ENCODE results near the gene TMOD1.
"Not testable (repeated sequence)": the region's sequence is repeated elsewhere in the genome, so short reads cannot be mapped to it uniquely, and the experiment has no call there.

The TMOD1 gene

DNA sequence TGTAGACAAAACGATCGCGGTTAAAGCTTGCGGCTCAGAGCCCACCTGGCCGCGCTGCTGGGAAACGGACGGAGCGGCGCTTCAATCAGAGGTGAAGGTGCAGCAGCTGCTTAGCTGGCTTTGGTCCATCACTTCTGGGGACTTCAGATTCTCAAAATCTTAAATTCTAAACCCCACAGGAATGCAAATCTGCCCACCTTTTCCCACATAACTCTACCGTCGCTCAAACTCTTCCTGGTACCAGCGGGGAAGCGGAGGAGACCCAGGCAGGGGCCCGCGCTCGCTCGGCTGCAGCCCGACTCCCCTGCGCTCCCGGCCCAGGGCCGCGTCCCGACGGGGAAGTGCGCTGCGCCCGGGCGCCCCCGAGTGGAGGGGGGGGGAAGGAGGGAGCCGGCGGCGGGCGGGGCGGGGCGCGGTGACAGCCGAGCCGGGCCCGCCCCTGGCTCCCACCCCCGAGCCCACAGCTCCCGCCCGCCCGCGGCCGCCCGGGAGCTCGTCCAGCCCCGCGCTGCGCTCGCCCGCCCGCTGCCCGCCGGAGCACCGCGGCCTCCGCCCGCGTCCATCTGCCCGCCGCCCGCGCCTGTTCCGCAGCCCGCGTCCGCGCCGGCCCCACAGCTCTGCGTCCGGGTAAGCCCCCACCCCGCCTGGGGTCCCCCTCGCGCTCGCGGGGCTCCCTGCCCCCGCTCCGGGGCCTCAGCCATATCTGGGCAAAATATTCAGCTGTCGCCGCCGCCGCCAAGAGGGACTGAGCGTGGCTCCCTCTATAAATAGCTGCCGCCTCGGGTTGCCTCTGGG lies at the start of gene TMOD1:
Gene TMOD1 (plus strand): TSS at position 490 of the 795 bp plus-strand sequence. CDS start 22,523 bp downstream, outside the sequence.
- DNase-seq (ENCODE audit: low spot score), result peak; percentile 98

DNA sequence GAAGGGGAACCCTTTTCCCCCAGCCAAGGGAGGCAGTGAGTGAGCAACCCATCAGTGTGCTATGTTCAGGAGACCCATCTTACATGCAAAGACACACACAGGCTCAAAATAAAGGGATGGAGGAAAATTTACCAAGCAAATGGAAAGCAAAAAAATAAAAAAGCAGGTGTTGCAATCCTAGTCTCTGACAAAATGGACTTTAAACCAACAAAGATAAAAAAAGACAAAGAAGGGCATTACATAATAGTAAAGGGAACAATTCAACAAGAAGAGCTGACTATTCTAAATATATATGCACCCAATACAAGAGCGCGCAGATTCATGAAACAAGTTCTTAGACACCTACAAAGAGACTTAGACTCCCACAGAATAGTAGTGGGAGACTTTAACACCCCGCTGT lies 47.9 kb upstream of the TMOD1 start:
- DNase-seq (ENCODE audit: low spot score), result not testable (repeated sequence)

More for the DNA sequence above, at the start of gene TMOD1:
- TF ChIP-seq, protein P1, sequence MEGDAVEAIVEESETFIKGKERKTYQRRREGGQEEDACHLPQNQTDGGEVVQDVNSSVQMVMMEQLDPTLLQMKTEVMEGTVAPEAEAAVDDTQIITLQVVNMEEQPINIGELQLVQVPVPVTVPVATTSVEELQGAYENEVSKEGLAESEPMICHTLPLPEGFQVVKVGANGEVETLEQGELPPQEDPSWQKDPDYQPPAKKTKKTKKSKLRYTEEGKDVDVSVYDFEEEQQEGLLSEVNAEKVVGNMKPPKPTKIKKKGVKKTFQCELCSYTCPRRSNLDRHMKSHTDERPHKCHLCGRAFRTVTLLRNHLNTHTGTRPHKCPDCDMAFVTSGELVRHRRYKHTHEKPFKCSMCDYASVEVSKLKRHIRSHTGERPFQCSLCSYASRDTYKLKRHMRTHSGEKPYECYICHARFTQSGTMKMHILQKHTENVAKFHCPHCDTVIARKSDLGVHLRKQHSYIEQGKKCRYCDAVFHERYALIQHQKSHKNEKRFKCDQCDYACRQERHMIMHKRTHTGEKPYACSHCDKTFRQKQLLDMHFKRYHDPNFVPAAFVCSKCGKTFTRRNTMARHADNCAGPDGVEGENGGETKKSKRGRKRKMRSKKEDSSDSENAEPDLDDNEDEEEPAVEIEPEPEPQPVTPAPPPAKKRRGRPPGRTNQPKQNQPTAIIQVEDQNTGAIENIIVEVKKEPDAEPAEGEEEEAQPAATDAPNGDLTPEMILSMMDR (IDR thresholded peaks at IDR 0.05; ENCODE audit: extremely low read depth, missing control alignments), result peak; percentile 18

DNA sequence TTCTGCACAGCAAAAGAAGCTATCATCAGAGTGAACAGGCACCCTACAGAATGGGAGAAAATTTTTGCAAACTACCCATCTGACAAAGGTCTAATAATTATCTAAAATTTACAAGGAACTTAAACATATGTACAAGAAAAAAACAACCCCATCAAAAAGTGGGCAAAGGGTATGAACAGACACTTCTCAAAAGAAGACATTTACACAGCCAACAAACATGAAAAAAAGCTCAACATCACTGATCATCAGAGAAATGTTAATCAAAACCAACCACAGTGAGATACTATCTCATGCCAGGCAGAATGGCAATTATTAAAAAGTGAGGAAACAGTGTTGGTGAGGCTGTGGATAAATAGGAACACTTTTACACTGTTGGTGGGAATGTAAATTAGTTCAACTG lies 44.6 kb upstream of the TMOD1 start:
- not testable (repeated sequence) for DNase-seq (ENCODE audit: low spot score)

DNA sequence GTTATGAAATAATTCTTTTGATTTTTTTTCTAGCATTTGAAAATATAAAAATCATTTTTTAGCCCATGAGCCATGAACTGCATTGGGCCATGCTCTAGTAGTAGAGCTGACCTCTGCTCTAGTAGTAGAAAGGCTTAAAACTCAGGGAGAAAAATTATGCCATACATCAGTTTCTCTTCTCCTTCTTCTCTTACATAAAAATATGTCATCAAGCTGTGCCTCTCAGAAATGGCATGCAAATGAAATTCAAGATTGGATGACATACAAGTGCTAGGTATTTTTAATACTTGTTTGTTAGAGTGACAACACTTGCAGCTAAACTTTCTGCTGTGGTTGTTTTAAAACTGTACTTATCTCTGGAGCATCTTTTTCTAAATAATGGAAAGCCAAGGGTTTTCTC lies 42.1 kb upstream of the TMOD1 start:
- TF ChIP-seq, protein P1 (IDR thresholded peaks at IDR 0.05; ENCODE audit: extremely low read depth, missing control alignments), result no peak

DNA sequence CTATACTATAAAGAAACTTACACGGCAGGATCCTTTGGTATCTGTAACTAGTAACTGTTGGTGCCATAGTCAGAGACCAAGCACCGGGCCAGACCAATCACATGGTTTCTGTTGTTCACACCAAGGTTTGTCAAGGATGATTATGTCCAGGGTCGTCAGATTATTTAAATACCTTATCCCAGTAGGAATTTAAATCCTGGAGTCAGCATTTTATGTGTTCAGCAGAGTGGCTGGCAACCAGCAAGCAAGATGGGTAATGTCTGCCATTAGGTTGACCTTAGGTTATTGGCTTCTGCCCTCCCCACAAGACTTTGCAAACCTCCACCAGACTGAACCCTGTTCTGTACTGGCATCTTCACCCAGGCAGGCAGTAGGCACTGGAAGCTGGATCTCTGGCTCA lies 39.3 kb upstream of the TMOD1 start:
- TF ChIP-seq, protein P1 (IDR thresholded peaks at IDR 0.05; ENCODE audit: extremely low read depth, missing control alignments), result no peak
- DNase-seq (ENCODE audit: low spot score), result no peak

More for the DNA sequence above, 42.1 kb upstream of the TMOD1 start:
- DNase-seq (ENCODE audit: low spot score), result no peak

DNA sequence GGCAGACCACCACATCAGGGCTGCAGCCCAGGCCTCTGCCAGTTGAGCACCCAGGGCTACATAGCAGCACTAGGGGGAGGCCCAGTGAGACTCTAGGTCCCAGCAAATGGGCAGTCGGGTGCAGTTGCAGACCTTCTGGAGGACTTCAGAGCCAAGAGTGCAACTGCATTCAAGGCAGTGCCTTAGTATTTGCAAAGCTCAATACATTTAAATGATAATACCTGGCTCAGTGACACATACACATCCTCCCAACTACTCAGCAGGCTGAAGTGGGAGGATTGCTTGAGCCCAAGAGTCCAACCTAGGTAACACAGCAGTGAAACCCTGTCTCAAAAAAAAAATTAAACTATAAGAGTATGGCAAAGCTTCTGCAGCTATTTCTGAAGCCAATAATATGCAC lies 38.6 kb upstream of the TMOD1 start:
- TF ChIP-seq, protein P1 (IDR thresholded peaks at IDR 0.05; ENCODE audit: extremely low read depth, missing control alignments), result no peak
- no peak for DNase-seq (ENCODE audit: low spot score)

DNA sequence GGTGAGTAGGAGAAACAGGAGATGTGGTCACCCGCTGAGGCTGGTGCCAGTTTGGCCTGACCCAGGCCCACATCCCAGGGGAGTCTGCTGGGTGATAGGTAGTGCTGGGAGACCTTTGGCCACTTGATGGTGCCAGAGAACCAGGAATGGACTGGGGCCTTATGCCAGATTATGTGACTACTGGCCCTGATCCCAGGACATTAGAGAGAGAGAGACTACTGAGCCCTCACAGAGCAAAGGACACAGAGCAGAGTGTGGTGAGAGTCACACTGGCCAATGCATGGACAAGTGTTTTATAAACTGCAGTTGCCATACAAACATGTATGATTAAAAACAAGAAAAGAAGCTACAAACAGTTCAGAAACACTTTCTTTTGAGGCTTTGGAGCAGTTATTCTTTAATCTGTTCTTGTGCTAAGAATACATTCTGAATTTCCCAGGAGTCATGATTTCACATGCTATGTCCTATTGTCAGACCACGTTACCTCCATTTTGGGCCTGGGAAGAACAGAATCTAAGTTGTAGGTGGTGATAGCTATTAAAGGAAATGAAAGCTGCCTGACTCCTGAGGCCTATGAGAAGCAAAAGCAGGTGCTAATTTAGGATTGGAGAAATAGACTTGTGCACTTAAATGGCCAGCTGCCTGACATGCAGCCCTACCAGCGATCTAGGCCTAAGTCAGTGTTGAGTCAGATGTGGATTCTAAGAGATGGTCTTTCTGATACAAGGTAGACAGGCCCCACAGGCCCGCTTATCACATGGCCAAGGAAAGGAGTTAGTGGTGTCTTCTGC lies 32.6 kb upstream of the TMOD1 start:
- TF ChIP-seq, protein P1 (IDR thresholded peaks at IDR 0.05; ENCODE audit: extremely low read depth, missing control alignments), result peak; percentile 81
- DNase-seq (ENCODE audit: low spot score), result peak; percentile 76

DNA sequence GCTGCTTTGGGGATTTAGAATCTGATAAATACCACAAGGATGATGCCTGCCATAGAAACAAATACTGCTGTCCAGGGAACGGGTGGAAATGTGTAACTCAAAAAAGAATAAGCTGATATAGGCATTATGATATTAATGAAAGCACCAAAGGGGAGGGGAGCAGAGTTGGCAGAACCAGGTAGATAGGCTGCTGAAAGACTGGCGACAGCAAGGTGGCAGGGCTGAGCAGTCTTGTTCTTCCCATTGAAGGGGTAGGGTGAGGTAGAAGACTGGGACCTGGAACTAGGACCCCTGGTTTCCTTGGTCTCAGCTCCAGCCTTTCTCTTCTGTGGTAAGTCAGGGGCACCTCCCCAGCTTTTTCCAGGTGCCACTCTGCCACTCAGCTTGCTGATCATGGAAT lies 31.4 kb upstream of the TMOD1 start:
- DNase-seq (ENCODE audit: low spot score), result peak; percentile 18
- TF ChIP-seq, protein P1 (IDR thresholded peaks at IDR 0.05; ENCODE audit: extremely low read depth, missing control alignments), result peak; percentile 29
